ENCODE results near the gene MRPL41. TPM values are rescaled to one million over a fixed set of nuclear protein-coding genes. Genes with fewer than 3 reads are reported as not detected.
A peak's percentile ranks its signal among the peaks of the same experiment; 100 is the strongest.
"Not testable (repeated sequence)": the region's sequence is repeated elsewhere in the genome, so short reads cannot be mapped to it uniquely, and the experiment has no call there.

Gene MRPL41
- total RNA-seq, 1 donor: 30.4 TPM

DNA sequence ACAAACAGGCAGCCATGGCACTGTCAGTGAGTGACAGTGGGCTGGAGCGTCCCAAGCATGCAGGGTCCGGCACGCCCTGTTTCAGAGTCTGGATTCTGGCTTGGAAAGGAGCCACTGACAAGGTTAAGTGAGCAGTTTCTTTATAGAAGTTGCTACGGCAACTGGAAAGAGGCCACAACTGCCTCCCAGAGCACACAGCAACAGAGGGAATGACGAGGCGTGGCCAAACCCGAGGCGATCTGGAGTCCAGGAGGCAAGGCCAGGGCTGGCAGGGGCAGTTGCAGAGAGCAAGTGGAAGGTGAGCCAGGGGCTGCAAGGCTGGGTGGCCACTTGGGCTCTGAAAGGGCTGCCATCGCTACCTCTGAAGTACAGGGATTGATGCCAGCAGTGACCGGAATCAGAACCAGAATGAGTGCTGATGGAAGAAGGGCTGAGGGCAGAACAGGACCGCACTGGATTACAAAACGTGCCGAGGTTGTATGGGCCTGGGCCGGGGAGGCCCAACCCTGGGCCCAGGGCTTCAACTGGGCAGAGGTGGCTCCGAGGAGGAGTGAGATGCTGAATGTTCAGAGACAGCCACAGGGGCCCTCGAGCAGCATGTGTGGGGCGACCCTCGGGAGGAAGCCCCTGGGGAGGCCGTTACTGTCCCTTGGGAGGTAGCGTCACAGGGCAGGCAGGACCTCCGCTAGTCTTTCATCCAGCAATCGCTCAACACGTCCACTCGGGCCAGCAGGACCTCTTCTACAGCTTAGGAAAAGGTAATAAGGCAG is 4.6 kb downstream of the MRPL41 start:
- H3K36me3 ChIP-seq (ENCODE audit: insufficient read depth, low read length): peaks cover 40% of the 10 kb centered on the region
- peaks cover 5% of the 10 kb centered on the region for H4K20me1 ChIP-seq (ENCODE audit: insufficient read depth, low read length)
- no peak overlapping the region for H3K4me3 ChIP-seq (ENCODE audit: insufficient read depth, low read length)
- no peak overlapping the region for H3K27ac ChIP-seq (ENCODE audit: low read depth, low read length)
- H3K4me1 ChIP-seq (ENCODE audit: insufficient read depth, low read length): peaks cover 6% of the 10 kb centered on the region
- no peaks in the 10 kb centered on the region for H3K9me3 ChIP-seq (ENCODE audit: low read depth, low read length)
- no peaks in the 10 kb centered on the region for H3K27me3 ChIP-seq (ENCODE audit: insufficient read depth, low read length)
- H3K4me2 ChIP-seq (ENCODE audit: insufficient read depth, low read length): no peak overlapping the region
- DNase-seq (ENCODE audit: insufficient read length, low spot score, missing footprints): peak; percentile 65
- TF ChIP-seq, protein P1, sequence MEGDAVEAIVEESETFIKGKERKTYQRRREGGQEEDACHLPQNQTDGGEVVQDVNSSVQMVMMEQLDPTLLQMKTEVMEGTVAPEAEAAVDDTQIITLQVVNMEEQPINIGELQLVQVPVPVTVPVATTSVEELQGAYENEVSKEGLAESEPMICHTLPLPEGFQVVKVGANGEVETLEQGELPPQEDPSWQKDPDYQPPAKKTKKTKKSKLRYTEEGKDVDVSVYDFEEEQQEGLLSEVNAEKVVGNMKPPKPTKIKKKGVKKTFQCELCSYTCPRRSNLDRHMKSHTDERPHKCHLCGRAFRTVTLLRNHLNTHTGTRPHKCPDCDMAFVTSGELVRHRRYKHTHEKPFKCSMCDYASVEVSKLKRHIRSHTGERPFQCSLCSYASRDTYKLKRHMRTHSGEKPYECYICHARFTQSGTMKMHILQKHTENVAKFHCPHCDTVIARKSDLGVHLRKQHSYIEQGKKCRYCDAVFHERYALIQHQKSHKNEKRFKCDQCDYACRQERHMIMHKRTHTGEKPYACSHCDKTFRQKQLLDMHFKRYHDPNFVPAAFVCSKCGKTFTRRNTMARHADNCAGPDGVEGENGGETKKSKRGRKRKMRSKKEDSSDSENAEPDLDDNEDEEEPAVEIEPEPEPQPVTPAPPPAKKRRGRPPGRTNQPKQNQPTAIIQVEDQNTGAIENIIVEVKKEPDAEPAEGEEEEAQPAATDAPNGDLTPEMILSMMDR (IDR thresholded peaks at IDR 0.05; ENCODE audit: extremely low read depth, low read depth, low read length): no peak
- H2AFZ ChIP-seq (ENCODE audit: low read length): no peak overlapping the region
- peaks cover 16% of the 10 kb centered on the region for H3K79me2 ChIP-seq (ENCODE audit: insufficient read depth, low read length)

DNA sequence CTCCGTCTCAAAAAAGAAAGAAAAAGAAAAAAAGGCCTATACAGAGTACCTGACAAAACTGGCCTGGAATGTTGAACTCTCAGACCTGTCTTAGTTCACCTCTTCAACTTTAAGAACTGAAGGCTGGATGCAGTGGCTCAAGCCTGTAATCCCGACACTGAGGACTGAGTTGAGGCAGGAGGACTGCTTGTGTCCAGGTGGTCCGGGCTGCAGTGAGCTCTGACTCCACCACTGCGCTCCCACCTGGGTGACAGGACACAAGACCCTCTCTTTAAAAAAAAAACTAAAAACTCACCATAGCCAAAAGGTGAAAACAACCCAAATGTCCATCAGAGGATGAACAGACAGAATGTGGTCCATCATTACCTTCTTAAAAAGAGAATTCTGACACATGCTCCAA is 6.4 kb downstream of the MRPL41 start:
- DNase-seq (ENCODE audit: insufficient read length, low spot score, missing footprints): no peak
- Histone ChIP-seq H3K36me3 (ENCODE audit: insufficient read depth, low read length) (peaks cover 43% of the 10 kb centered on the region), H3K27me3 (ENCODE audit: insufficient read depth, low read length) (no peaks in the 10 kb centered on the region)

DNA sequence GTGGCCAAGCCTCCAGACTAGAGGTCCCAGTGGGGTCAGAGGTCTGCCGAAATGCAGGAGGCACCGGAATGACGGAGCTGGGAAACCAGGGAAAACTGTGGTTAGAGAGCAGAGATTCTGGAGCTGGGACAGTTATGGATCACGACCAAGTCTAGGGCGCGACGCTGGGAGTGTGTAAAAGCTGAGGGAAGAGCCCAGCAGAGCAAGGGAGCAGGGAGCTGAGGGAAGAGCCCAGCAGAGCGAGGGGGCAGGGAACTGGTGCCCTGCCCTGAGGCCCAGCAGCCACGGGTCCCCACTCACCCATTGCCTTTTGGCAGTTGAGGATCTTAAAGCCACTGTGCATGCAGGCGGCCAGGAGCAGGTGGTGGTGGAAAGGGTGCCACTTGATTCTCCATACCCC is 12.5 kb downstream of the MRPL41 start:
- H2AFZ ChIP-seq (ENCODE audit: low read length): no peak overlapping the region
- no peak overlapping the region for H3K27ac ChIP-seq (ENCODE audit: low read depth, low read length)
- peaks cover 24% of the 10 kb centered on the region for H3K36me3 ChIP-seq (ENCODE audit: insufficient read depth, low read length)
- DNase-seq (ENCODE audit: insufficient read length, low spot score, missing footprints): no peak
- H3K4me2 ChIP-seq (ENCODE audit: insufficient read depth, low read length): no peak overlapping the region
- H3K79me2 ChIP-seq (ENCODE audit: insufficient read depth, low read length): peaks cover 3% of the 10 kb centered on the region
- H3K4me1 ChIP-seq (ENCODE audit: insufficient read depth, low read length): no peaks in the 10 kb centered on the region
- no peaks in the 10 kb centered on the region for H3K27me3 ChIP-seq (ENCODE audit: insufficient read depth, low read length)
- no peaks in the 10 kb centered on the region for H4K20me1 ChIP-seq (ENCODE audit: insufficient read depth, low read length)
- no peaks in the 10 kb centered on the region for H3K9me3 ChIP-seq (ENCODE audit: low read depth, low read length)
- TF ChIP-seq, protein P1 (IDR thresholded peaks at IDR 0.05; ENCODE audit: extremely low read depth, low read depth, low read length): no peak
- no peak overlapping the region for H3K4me3 ChIP-seq (ENCODE audit: insufficient read depth, low read length)

More for the DNA sequence above, 6.4 kb downstream of the MRPL41 start:
- Histone ChIP-seq H3K9me3 (ENCODE audit: low read depth, low read length) (no peaks in the 10 kb centered on the region), H3K4me1 (ENCODE audit: insufficient read depth, low read length) (no peaks in the 10 kb centered on the region), H4K20me1 (ENCODE audit: insufficient read depth, low read length) (no peaks in the 10 kb centered on the region), H3K4me3 (ENCODE audit: insufficient read depth, low read length) (no peak overlapping the region), H3K79me2 (ENCODE audit: insufficient read depth, low read length) (peaks cover 5% of the 10 kb centered on the region), H3K27ac (ENCODE audit: low read depth, low read length) (no peak overlapping the region), H3K4me2 (ENCODE audit: insufficient read depth, low read length) (no peak overlapping the region), H2AFZ (ENCODE audit: low read length) (no peak overlapping the region)
- TF ChIP-seq, protein P1 (IDR thresholded peaks at IDR 0.05; ENCODE audit: extremely low read depth, low read depth, low read length): no peak

GRCh38 chr9:137564817-137565411 is 13.2 kb downstream of the MRPL41 start:
- Histone ChIP-seq H3K9me3 (ENCODE audit: low read depth, low read length) (no peaks in the 10 kb centered on the region), H3K79me2 (ENCODE audit: insufficient read depth, low read length) (peaks cover 7% of the 10 kb centered on the region), H3K27ac (ENCODE audit: low read depth, low read length) (no peak overlapping the region), H3K27me3 (ENCODE audit: insufficient read depth, low read length) (no peaks in the 10 kb centered on the region), H2AFZ (ENCODE audit: low read length) (no peak overlapping the region), H3K4me1 (ENCODE audit: insufficient read depth, low read length) (no peaks in the 10 kb centered on the region), H3K4me2 (ENCODE audit: insufficient read depth, low read length) (no peak overlapping the region), H4K20me1 (ENCODE audit: insufficient read depth, low read length) (no peaks in the 10 kb centered on the region), H3K4me3 (ENCODE audit: insufficient read depth, low read length) (no peak overlapping the region), H3K36me3 (ENCODE audit: insufficient read depth, low read length) (peaks cover 22% of the 10 kb centered on the region)
- no peak for DNase-seq (ENCODE audit: insufficient read length, low spot score, missing footprints)
- TF ChIP-seq, protein P1 (IDR thresholded peaks at IDR 0.05; ENCODE audit: extremely low read depth, low read depth, low read length): no peak

GRCh38 chr9:137568445-137568844 is 16.8 kb downstream of the MRPL41 start:
- not testable (repeated sequence) for H4K20me1 ChIP-seq (ENCODE audit: insufficient read depth, low read length); H3K4me1 ChIP-seq (ENCODE audit: insufficient read depth, low read length); H3K27me3 ChIP-seq (ENCODE audit: insufficient read depth, low read length); H3K4me3 ChIP-seq (ENCODE audit: insufficient read depth, low read length); H3K4me2 ChIP-seq (ENCODE audit: insufficient read depth, low read length); H3K27ac ChIP-seq (ENCODE audit: low read depth, low read length); DNase-seq (ENCODE audit: insufficient read length, low spot score, missing footprints); H2AFZ ChIP-seq (ENCODE audit: low read length); H3K9me3 ChIP-seq (ENCODE audit: low read depth, low read length)
- peaks cover 25% of the 10 kb centered on the region for H3K79me2 ChIP-seq (ENCODE audit: insufficient read depth, low read length)
- H3K36me3 ChIP-seq (ENCODE audit: insufficient read depth, low read length): peaks cover 29% of the 10 kb centered on the region
